Stimulated activated CD4-positive, alpha-beta T cell treated with anti-CD3 and anti-CD28 coated beads, Interleukin-1b, Interleukin-23, amount 100 ng/mL, for 48 hours (primary cell): Measurements from ENCODE around the gene NUDC.
"Not testable (repeated sequence)": the region's sequence is repeated elsewhere in the genome, so short reads cannot be mapped to it uniquely, and the experiment has no call there.

Experiments
- DNase-seq: peaks from one replicate; pipeline ENCODE4 v3.0.0-alpha.2; 2020

The NUDC gene

DNA sequence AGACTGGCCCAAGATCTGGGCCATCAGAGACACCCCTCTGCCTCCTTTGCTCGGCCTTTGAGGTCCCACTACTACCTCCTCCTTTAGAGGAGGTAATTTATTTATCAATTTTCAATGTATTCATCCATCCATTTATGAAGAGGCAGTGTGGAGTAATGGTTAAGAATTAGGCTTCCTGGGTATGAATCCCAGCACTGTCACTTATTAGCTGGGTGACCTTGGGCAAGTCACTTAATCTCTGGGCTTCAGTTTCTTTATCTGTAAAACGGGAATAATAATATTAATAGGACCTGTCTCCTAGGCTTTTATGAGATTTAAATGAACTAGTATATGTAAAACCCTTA is 9.4 kb upstream of the NUDC start:
- no peak for DNase-seq

DNA sequence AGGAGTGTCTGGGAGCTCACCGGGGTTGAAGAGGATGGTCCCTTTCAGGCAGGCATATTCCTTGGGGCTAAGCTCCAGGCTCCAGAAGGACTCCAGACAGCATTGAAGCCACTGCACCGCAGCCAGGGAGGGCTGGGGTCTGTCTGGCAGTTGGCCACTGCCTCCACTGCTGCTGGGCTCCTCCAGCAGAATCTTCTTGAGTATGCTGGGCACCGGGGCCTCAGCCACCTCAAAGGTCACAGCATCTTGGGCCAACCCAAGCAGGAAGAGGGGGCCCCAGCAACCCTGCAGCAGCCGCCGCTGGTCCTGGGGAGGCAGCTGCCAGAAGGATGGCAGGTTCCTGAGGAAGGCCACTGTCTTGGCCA is 8.2 kb upstream of the NUDC start:
- DNase-seq, result no peak

DNA sequence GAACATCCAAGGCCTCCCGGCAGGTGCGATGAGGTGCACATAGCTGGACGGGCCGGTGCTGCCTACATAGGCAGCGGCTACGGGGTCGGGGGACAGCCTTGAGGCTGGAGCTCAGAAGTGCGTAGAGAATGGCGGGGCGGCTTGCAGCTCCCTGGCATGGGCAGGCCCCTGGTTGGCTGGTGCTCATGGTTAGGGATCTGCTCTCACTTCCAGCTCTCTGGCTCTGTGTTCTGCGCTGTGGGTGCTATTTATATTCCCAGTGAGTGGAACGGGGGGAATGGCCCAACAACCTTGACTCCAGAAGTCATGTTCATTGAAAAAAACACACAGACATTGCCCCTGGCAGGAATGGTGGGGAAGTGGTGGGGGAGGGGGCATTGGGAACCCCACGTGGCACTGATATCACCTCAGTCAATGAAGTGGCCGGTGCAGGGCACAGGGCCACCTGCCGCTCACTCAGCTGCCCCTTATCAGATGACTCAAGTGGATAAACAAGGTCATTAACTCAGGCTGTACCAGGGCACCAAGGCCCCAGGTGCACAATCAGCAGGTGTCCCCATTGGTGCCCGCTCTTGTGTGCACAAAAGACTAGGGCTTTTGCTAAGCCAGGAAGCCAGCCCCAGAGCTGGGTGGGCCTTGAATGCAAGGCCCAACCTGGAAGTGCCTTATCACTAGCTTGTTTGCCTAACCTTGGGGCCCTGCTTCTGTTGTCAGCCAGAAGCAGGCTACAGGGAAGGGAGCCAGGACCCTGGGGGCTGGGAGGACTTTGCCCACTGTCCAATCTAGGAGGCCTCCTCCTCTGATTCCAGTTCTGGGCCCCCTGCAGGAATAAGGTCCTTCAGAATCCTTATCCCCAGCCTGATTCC is 7.6 kb upstream of the NUDC start, which contains the start of gene NR0B2:
TSS of gene NR0B2 (minus strand) at position 222 of the 866 bp plus-strand sequence. CDS start at position 187, 35 bp downstream.
- DNase-seq, result no peak

DNA sequence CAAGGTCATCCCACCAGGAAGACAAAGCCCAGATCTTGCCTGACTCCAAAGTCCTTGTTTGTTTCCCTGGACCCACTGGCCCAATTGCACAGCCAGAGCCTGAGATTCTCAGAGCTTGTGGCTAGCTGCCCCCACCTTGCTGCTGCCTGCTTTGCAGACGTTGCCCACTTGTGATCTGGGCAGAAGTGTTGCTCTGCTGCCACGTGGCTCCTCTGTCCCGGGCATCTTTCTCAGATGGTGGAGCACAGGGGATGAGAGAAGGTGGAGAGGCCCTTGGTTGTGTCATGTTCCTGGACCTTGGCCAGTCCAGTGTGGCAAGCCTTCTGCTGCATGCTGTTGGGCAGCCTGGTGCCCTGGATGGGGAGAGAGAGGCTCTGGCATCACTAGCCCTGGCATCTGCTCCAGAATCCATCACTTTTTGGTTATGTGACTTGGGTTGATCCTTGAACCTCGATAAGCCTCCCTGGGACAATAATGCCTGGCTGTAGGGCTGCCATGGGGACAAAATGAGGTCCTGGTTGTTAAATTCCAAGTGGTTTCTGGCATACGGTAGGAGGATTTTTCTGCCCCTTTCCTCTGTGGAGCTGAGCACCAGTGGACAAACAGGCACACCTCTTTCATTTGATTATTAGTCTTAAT is 6.2 kb upstream of the NUDC start:
- no peak for DNase-seq

DNA sequence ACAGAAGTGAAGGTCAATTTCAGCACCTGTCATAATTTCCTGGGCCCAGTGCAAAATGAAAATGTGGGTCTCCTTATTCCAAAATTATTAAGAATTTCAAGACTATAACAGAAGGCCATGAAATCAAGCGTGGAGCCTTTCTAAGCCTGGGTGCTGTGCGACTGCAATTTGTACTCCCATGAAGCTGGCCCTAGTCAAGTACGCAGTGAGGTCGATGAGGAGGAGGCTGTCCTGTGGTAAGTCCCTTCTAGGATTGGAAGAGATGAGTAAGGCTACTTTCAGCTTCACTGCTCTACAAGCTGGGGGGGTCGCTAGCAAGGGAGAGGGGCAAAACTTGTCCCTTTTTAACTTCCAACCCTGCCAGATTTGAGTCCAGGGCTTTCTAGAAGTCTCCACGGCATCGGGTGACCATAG is 410 bp upstream of the NUDC start:
- no peak for DNase-seq

DNA sequence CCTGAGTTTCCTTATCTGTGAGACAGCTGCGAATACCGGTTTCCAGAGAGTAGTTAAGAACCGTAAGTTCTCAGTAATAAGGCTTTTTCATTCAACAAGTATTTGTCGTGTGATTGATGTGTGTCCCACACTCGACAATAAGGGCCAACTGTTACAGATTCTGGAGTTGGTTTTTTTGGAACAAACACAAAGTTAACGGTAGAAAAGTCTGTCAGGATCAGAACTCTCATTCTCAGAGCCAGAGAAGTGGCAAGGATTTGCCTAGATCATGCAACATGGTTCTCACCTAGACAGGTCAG is 837 bp downstream of the NUDC start:
- DNase-seq, result no peak

DNA sequence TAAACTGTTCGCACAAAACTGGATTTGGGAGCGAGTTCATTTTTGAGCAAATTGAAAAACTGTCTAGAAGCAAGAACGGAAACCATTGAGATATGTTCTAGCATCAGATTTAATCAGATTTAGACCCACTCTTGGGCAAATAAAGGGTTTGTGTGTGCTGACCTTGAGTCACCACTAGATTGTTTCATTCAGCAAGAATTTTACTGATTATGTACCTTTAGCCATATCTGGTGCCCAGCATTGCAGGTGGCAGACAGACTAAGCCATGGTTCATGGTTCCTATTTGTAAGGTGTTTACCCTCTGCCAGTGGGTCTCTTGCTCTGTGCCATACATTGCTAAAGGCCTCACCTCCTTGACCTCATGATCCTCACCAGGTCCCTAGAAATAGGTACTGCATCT is 1.4 kb downstream of the NUDC start:
- DNase-seq, result no peak

DNA sequence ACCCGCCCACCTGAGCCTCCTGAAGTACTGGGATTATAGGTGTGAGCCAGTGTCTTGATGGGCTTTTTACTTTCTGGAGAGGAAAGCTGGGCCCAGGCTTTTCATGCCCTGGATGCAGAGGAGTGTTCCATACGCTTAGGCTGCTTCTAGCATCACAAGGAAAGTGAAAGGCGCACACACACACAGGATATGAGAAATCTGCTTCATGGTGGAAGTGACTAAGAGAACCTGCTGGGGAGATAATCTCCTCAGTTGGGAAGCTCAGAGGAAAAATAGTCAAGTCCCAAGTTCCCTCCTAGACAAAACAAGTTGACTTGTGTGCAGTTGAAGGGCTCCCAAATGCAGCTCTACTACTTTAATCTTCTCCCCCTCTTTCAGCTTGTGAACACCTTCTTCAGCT is 2.2 kb downstream of the NUDC start:
- DNase-seq, result peak; percentile 9

DNA sequence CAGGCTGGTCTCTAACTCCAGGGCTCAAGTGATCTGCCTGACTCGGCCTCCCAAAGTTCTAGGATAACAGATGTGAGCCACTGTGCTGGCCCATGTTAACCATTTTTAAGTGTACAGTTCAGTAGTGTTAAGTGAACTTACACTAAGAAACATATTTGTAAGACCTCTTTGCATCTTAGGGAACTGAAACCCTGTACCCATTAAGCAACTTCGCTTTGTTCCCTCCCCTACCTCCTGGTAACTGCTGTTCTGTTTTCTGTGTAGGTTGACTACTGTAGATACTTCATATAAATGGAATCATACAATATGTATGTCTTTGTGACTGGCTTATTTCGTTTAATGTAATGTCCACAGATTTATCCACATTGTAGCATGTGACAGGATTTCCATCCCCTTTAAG is 11.0 kb downstream of the NUDC start:
- no peak for DNase-seq

DNA sequence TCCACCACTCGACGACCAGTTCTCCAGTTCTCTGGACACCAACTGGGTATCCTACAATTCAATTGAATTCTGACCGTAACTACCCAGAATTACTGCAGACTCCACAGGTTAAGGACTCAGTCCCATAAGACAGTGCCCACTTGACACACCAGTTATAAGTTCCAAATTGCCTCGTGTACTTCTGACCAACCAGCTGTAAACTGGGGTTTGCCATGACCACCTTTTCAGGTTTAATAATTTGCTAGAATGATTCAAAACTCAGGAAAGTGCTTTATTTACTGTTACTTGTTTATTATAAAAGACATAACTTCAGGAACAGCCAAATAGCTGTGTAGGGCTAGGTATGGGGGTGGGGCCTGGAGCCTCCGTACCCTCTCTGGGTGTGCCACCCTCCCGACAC is 15.3 kb downstream of the NUDC start:
- DNase-seq, result no peak

DNA sequence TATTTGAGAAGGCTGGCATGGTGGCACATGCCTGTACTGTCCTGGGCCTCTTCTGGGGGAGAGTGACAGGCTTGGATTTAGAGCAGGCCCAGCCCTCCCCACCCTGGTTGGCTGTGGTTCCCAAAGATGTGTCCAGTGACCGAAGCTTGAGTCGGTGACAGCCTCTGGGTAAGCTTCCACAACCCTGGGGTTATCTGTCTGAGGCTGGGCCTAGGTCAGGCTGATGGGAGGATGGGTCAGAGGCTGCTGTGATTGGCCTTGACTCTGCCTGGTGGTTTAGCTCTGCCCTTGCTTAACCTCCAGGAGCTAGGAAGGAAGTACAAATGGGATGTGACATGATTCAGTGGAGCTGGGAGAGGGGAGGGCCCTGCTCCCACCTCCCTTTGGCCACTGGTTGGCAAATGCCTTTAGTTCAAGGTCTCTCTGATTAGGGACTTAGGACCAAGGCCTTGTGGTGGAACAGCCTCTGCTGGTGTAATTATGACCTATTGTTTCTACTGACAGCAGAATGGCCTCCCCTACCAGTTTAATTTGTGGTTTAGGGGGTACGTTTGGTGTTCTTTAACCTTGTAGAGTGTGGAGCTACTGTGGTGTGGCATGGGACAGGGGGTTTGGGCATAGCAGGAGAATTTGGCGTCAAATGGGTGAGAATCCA is 16.6 kb downstream of the NUDC start:
- DNase-seq, result no peak

DNA sequence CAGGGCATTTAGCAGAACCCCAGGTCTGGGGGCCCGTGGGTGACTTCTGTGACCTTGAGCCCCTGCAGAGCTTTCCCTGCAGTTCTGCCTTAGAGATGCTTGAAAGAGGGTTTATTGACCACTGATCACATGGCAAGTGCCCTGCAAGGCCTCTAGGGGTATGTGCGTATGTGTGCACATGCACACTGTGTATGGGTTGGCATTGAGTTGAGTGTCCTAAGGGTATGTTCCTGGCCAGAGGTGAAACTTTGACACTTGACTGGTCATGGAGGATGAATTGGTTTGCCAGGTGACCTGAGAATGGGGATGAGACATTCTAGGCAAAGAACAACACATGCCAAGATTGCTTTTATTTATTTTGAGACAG is 17.1 kb downstream of the NUDC start:
- DNase-seq, result no peak

DNA sequence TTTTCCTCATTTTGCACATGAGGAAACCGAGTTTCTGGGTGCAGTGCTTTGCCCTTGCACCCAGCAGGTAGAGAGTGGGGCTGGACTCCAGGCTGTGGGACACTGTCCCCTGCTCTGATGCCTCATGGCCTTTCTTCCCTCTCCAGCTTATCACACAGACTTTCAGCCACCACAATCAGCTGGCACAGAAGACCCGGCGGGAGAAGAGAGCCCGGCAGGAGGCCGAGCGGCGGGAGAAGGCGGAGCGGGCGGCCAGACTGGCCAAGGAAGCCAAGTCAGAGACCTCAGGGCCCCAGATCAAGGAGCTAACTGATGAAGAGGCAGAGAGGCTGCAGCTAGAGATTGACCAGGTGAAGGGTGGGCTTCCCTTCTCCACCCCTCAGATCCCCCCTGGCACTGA is 19.8 kb downstream of the NUDC start:
- DNase-seq, result no peak

DNA sequence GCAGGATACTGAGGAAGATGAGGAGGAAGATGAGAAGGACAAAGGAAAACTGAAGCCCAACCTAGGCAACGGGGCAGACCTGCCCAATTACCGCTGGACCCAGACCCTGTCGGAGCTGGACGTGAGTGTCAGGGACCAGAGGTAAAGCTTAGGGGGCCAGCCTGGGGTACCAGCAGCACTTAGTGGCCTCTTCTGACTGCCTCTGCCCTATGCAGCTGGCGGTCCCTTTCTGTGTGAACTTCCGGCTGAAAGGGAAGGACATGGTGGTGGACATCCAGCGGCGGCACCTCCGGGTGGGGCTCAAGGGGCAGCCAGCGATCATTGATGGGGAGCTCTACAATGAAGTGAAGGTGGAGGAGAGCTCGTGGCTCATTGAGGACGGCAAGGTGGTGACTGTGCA is 21.1 kb downstream of the NUDC start:
- DNase-seq, result no peak

DNA sequence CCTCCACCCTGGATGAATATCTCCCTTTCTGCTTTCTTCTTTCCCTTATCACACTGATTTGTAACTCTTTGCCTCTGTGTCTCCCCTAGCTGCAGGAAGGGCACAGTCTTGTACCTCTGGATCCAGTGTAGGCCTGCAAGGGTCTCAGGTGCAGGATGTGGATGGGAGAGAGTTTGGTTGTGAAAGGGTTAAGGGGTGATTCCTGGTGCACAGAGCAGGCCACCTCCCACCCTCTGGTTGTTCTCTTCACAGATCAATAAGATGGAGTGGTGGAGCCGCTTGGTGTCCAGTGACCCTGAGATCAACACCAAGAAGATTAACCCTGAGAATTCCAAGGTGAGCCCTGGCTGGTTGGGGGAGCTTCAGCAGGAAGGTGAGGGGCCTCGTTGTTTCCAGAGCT is 23.6 kb downstream of the NUDC start:
- no peak for DNase-seq

DNA sequence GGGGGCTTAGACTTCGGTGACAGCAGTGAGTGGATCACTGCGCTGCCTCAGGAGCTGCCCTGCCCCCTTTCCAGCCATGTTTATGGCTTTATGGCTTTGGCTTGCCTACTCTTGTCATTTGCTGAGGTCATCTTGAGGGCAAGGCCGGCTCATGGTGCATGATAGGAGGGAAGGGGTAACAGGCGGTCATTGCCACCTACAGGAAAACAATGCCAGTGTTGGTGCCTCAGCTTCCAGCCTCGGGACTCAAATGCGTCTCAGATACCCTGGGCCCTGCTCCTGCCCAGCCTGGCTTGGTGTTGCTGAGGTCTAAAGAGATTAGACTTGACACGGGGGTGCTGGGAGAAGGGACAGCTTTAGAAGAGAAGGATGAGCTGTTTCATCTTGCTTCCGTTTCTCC is 24.2 kb downstream of the NUDC start:
- DNase-seq, result no peak

DNA sequence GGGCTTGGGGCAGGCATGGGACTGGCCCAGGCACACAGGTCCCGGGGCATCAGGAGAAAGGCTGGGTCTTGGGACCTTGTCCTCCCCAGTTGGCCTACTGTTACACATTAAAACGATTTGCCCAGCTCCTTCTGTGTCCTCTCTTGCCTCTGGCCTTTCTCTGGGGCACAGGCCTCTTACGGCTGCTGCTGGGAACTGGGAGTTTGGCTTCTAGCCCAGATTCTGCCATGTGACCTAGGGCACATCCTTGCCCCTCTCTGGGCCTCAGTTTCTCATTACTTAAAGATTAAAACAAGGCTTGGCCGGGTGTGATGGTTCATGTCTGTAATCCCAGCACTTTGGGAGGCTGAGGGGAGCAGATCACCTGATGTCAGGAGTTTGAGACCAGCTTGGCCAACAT is 24.7 kb downstream of the NUDC start:
- DNase-seq, result no peak

DNA sequence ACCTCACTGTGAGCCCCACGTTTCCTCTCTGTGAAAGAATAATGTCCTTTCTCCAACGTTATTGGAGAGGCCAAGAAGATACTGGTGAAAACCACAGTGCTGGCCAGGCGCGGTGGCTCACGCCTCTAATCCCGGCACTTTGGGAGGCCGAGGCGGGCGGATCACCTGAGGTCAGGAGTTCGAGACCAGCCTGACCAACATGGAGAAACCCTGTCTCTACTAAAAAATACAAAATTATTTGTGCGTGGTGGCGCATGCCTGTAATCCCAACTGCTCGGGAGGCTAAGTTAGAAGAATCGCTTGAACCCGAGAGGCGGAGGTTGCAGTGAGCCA is 27.1 kb downstream of the NUDC start:
- DNase-seq, result not testable (repeated sequence)

DNA sequence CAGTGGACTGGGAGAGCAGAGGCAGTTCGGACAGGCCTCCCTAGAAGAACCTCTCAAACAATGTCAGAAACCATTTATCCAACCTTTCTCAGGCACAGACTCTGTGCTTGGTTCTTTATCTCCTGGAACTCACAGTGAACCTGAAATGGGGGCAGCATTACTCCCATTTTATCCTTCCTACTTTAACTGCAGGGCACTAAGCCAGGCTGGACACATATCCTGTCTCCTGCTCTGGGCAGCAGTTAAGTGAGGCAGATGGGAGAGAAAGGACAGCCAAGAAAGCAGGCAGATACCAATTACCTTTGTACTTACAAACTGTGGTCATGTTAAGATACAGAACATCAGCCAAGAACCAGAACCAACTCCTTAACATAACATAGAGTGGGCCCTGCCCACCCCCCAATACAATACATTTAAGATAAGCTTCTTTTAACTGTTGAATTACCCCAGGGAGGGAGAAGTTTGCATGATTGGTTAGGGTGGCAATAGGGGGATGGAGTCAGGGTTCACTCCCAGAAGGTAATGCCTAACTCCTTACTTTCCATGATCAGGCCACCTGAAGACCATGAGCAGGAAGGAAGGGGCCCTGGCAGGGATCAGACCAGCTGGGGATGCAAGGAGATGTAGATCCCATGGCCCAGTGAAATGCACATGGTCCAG is 27.9 kb downstream of the NUDC start:
- no peak for DNase-seq

DNA sequence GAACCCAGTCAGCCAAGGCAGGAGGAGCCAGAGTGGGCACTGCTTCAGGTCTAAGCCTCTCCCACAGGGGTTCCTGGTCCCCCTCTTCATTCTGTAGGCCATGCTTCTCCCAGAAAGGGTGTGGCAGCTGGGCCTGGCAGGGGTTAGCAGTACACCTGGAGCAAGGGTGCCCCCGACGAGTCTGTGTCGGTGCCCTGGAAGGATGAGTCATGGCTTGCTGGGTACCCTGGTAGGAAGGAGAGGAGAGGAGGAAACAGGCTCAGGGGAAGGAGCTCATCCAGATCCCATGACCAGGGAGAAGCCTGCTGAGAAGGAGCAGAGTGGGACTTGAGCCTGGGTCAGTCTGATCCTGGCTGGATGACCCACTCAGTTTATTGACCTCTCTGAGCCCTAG is 28.4 kb downstream of the NUDC start:
- DNase-seq, result no peak

DNA sequence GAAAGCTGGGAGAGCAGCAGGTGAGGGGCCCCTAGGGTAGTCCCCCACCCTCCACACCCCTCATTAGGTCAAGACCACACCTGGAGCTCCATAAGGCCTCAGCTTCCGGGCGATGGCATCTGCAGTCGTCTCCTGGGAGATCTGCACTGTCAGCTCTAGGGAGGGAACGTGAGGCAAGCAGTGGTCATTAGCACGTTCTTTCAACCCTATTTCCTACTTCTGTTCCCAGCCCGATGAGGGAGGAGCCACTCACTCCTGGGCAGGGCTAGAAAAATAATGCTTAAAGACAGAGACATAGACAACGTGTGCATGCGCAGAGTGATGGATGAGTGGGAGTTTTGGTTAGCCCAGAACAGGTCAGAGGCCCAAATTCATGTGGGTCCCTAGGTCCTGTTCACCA is 29.1 kb downstream of the NUDC start:
- no peak for DNase-seq

DNA sequence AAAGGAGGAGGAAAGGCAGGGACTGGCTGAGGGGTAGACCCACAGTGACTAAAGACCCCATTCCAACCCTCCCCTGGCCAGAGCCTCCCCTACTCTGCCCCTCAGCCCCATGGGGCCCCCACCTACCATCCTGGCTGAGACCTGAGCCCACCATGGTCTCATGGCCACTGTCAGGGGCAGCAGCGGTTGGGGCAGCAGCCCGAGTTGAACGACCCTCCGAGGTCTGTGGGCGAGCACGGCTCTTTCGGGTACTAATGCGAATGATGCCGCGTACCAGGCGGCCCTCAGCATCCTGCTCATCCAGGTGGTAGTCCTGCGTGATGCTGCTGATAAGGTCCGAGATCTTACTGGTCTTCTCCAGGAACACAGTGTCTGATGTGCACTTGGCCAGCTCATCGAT is 29.7 kb downstream of the NUDC start:
- DNase-seq, result no peak

DNA sequence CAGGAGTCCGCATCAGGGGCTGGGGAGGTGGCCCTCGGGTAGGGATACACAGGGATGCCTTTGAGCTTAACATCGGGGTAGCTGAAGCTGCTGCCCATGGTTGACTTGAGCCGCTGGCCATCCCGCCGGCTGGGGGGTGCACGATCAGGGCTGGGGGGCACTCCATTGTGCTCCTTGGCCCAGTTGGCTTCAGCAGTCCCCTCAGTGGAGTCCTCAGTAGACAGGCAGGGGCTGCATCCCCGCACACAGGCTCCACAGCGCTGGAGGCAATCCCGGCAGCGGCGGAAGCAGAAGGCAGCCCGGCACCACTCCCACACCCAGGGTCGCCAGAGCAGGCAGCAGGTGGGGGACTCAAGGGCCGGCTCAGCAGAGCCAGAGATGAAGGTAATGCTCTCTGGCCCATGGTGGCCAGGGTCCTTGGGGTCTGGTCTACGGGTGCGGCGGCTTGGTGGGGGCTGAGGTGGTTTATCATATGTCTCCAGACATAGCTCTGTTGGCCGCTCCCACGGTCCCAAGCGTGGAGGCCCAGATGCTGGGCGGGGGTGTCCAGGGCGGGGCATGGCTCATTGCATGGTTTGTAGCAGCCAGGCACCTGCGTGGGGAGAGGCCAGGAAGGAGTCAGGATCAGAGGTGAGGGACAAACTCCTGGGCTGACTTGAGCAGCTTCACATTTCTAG is 30.4 kb downstream of the NUDC start:
- DNase-seq, result no peak

DNA sequence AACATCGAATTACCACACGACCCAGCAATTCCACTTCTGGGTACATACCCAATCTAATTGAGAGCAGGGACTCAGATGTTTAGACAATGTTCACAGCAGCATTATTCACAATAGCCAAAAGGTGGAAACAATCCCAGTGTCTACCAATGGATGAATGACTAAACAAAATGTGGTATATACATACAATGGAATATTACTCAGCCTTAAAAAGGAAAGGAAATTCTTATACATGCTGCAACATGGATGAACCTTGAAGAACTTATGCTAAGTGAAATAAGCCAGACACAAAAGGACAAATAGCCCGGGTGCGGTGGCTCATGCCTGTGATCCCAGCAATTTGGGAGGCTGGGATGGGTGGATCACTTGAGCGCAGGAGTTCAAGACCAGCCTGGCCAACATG is 31.8 kb downstream of the NUDC start:
- no peak for DNase-seq
